HG03064 (cell line): ENCODE data around the gene NR1D2.

Experiments used
- ATAC-seq: cut with Tn5 transposase; IDR thresholded peaks from one replicate; pipeline ENCODE4 v1.9.1; 2021; ENCODE audit warnings: low read depth; ENCODE audit not compliant: unreplicated experiment

NR1D2 gene

GRCh38 chr3:23961913-23962312, 16.8 kb downstream of the NR1D2 start:
- ATAC-seq, result no peak

GRCh38 chr3:23964537-23965235, 19.6 kb downstream of the NR1D2 start:
- ATAC-seq, result no peak

GRCh38 chr3:23966328-23966727, 21.2 kb downstream of the NR1D2 start:
- ATAC-seq, result no peak

GRCh38 chr3:23968463-23969184, 23.5 kb downstream of the NR1D2 start:
- ATAC-seq, result no peak

- ATAC-seq, result no peak
Observed at GRCh38 chr3:23969393-23969792, 24.3 kb downstream of the NR1D2 start.

- ATAC-seq, result no peak
Observed at GRCh38 chr3:23971684-23972083, 26.6 kb downstream of the NR1D2 start.

- ATAC-seq, result no peak
Observed at GRCh38 chr3:23976555-23976954, 31.5 kb downstream of the NR1D2 start.

- no peak for ATAC-seq
Observed at GRCh38 chr3:23979569-23979968, 34.5 kb downstream of the NR1D2 start.

GRCh38 chr3:23981136-23981535, 36.0 kb downstream of the NR1D2 start:
- no peak for ATAC-seq

- no peak for ATAC-seq
Observed at GRCh38 chr3:23981955-23982354, 36.9 kb downstream of the NR1D2 start.

GRCh38 chr3:23984934-23985333, 39.8 kb downstream of the NR1D2 start:
- ATAC-seq, result no peak

- ATAC-seq, result no peak
Observed at GRCh38 chr3:23985747-23986544, 40.9 kb downstream of the NR1D2 start.

- no peak for ATAC-seq
Observed at GRCh38 chr3:23987356-23987755, 42.3 kb downstream of the NR1D2 start.

- ATAC-seq, result no peak
Observed at GRCh38 chr3:23991306-23991682, 46.2 kb downstream of the NR1D2 start.

GRCh38 chr3:23991683-23992628, 46.9 kb downstream of the NR1D2 start:
- ATAC-seq, result no peak

- no peak for ATAC-seq
Observed at GRCh38 chr3:23993556-23994243, 48.6 kb downstream of the NR1D2 start.

- no peak for ATAC-seq
Observed at GRCh38 chr3:23994244-23994569, 49.1 kb downstream of the NR1D2 start.

GRCh38 chr3:23995219-23995618, 50.1 kb downstream of the NR1D2 start:
- no peak for ATAC-seq

GRCh38 chr3:23996095-23996524, 51.0 kb downstream of the NR1D2 start:
- ATAC-seq, result no peak
